Stimulated activated CD8-positive, alpha-beta memory T cell treated with anti-CD3 and anti-CD28 coated beads, Interleukin-4, amount 100 ng/mL, for 48 hours (primary cell): Measurements from ENCODE around the gene RASGRP2.
"Not testable (repeated sequence)": the region's sequence is repeated elsewhere in the genome, so short reads cannot be mapped to it uniquely, and the experiment has no call there.

Experiments
- DNase-seq: peaks from one replicate; pipeline ENCODE4 v3.0.0-alpha.2; 2020

The RASGRP2 gene

GRCh38 chr11:64716473-64717267, 27.3 kb downstream of the RASGRP2 start:
- DNase-seq, result no peak

- DNase-seq, result no peak
Measured at GRCh38 chr11:64715756-64716472, 28.0 kb downstream of the RASGRP2 start.

GRCh38 chr11:64715110-64715509, 28.8 kb downstream of the RASGRP2 start:
- no peak for DNase-seq

- no peak for DNase-seq
Measured at GRCh38 chr11:64714666-64715065, 29.3 kb downstream of the RASGRP2 start.

GRCh38 chr11:64713781-64714363, 30.1 kb downstream of the RASGRP2 start:
- DNase-seq, result no peak

GRCh38 chr11:64713016-64713707, 30.8 kb downstream of the RASGRP2 start:
- no peak for DNase-seq

GRCh38 chr11:64712430-64713015, 31.4 kb downstream of the RASGRP2 start:
- DNase-seq, result no peak

- DNase-seq, result no peak
Measured at GRCh38 chr11:64711956-64712362, 32.0 kb downstream of the RASGRP2 start.

- DNase-seq, result no peak
Measured at GRCh38 chr11:64711138-64711955, 32.6 kb downstream of the RASGRP2 start.

GRCh38 chr11:64710418-64711137, 33.4 kb downstream of the RASGRP2 start:
- DNase-seq, result no peak

- no peak for DNase-seq
Measured at GRCh38 chr11:64705501-64705900, 38.4 kb downstream of the RASGRP2 start.

GRCh38 chr11:64703048-64703447, 40.9 kb downstream of the RASGRP2 start:
- DNase-seq, result no peak

- DNase-seq, result not testable (repeated sequence)
Measured at GRCh38 chr11:64701956-64702355, 42.0 kb downstream of the RASGRP2 start.

GRCh38 chr11:64698427-64698826, 45.5 kb downstream of the RASGRP2 start:
- no peak for DNase-seq

- no peak for DNase-seq
Measured at GRCh38 chr11:64697663-64698375, 46.1 kb downstream of the RASGRP2 start.

- no peak for DNase-seq
Measured at GRCh38 chr11:64696045-64696444, 47.9 kb downstream of the RASGRP2 start.

GRCh38 chr11:64695548-64695947, 48.4 kb downstream of the RASGRP2 start:
- DNase-seq, result no peak

- no peak for DNase-seq
Measured at GRCh38 chr11:64694821-64695365, 49.0 kb downstream of the RASGRP2 start.

GRCh38 chr11:64694026-64694755, 49.8 kb downstream of the RASGRP2 start:
- no peak for DNase-seq
